Activated naive CD8-positive, alpha-beta T cell treated with anti-CD3 and anti-CD28 coated beads, Interleukin-2, amount 50 U/mL, for 16 hours (primary cell): ENCODE results near the gene MICAL3.
"Not testable (repeated sequence)": the region's sequence is repeated elsewhere in the genome, so short reads cannot be mapped to it uniquely, and the experiment has no call there.

Experiments used
- DNase-seq: peaks from one replicate; pipeline ENCODE4 v3.0.0-alpha.2; 2020; ENCODE audit warnings: low read depth, low spot score

The MICAL3 gene

DNA sequence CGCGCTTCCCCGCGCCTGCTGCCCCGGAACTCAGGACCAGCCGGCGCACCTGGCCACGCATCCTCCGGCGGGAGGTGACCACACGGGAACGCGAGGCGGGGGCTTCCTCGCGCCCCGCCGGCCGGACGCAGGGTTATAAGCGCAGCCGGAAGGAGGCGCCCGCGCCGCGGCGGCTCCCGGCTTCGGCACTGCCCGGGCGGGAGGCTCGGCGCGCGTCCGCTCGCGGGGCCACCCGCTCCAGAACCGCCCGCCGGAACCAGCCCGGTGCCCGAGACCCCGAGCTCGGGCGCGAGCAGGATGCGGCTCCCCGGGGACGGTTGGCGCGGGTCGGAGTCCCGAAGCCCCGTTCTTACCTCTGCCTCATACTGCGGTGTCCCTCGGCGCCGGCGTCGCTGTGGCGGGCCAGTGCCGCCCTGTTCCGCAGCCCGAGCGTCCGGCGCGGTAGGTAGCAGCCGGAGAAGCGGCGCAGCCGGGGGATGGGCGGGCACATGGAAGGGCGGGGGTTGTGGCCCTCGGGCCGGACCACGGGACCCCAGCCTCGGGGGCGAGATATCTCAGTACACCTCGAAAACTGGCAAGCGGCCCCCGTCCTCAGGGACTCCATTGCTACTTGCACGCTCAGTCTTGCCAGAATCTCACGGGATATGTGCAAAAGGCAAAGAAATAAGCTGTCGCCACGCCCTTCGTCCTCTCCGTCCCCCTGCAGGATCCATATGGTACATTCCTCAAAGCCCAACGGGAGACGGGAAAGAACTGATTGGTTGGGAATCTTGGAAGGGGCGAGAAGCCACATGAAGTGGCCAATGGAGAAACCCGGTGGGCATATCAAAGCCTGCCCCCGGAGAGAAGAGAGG, 23.1 kb downstream of the MICAL3 start:
- peak; percentile 44 for DNase-seq

- no peak for DNase-seq
These were observed 23.8 kb downstream of the MICAL3 start for GRCh38 chr22:18000441-18001039.

DNA sequence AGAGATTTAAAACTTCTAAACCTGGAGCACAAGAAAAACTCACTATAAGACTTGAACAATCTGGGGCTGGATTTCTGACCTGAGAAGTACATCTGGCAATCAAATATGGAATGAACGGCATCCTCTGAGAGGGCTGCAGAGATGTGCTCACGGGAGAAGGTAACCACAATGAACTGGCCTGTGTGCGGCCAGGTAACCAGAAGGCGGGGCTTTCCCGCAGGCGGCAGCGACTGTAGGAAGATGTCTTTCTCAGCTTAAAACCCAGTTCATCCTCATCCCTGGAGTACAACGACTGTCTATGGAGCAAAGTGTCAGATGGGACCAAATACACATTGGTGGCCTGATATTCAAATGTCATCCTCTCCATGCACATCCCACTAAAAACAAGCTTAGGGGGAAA, 24.5 kb downstream of the MICAL3 start:
- no peak for DNase-seq

DNA sequence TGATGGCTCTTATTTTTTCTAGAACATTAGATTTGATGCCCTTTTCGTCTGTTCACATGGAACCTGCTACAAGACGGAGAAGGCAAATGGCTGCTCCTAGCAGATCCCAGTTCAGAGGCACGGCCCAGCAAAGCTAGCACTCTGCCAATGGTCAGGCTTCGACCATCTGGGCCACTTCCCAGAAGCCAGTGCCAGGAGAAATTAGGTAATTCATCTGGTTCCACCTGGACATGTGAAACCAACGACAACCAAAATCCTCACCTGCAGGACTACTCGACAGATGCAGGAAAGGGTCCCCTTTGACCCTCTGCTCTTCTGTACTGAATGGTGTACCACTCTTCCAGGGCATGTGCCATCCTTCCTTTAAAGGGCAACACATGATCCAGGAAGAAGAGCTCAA, 25.4 kb downstream of the MICAL3 start:
- DNase-seq = no peak

- DNase-seq = no peak
These were observed 26.9 kb downstream of the MICAL3 start for GRCh38 chr22:17997456-17997855.

- not testable (repeated sequence) for DNase-seq
These were observed 29.1 kb downstream of the MICAL3 start for GRCh38 chr22:17995256-17995655.

DNA sequence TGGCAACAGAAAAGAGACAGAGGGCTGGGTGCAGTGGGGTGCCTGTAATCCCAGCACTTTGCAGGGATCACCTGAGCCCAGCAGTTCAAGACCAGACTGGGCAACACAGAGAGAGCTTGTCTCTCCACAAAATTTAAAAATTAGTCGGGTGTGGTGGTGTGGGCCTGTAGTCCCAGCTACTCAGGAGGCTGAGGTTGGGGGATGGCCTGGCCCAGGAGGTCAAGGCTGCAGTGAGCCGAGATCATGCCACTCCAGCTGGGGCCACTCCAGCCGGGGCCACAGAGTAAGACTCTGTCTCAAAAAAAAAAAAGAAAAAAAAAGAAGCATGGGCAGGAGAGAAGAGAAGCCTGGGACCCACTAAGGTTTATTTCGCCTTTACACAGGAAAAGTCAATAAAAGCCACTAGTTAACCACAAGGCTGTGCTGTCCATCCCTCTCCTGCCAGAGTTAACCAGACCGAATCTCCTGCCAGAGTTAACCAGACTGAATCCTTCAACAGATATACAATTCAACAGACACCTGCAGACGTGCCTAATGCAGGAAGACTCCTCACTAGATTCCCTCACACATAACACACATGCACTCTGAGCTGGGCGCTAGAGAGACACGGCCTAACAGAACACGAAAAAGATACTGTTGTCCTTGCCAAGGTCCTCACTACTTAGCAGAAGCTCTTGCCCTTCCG, 29.8 kb downstream of the MICAL3 start:
- DNase-seq = no peak

GRCh38 chr22:17992976-17993375, 31.4 kb downstream of the MICAL3 start:
- not testable (repeated sequence) for DNase-seq

DNA sequence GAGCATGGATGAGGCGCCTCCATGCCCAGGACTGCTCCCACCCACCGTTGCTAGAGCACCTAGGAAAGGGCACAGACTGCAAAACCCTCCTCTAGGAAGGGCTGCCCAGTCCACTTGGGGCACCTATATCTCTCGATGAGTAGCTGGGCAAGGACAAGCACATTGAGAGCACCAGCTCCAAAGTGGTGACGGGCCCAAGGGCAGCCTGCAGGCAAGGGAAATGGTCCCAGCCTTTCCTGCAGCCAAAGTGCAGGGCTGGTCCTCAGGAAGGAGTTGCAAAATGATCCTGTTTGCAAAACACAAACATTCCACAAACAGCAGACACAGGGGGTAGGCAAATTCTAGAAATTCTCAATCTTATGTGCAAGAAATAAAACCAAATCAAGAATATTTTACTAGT, 32.4 kb downstream of the MICAL3 start:
- DNase-seq = not testable (repeated sequence)

DNA sequence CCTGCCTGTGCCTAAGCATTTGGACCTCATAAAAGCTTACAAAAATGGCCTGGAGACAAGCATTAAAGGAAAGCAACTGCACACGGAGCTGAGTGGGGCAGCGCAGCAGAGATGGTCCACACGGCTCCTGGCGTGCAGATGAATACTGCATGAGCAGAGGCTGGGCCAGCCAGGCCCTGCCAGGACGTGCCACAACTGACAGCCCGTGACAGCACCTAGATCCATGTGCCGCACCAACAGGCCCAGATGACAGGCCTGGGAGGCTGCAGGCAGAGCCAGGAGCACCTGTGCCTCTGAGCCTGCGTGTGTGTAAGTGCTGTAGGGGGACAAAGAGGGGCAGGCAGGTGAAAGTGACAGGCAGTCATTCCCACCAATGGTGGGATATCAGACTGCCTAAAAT, 33.4 kb downstream of the MICAL3 start:
- no peak for DNase-seq

DNA sequence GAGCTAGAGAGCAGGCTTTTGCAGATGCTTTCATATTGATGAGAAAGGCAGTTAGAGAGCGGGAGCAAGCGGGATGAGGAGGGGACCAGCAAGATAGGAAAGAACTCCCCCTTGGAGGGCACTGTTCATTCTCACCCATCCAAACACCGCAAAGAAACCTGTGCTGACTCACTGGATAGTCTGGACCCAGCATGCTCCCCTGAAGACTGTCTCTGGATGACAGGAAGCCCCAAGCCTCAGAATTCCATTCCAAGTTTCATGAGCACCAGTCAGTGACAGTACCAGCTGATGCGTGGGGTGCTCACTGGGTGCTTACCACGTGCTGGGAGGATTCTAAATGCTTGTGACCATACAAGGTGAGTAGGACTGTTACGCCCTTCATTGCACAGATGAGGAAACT, 34.2 kb downstream of the MICAL3 start:
- DNase-seq = no peak

GRCh38 chr22:17988800-17989513, 35.4 kb downstream of the MICAL3 start:
- DNase-seq = no peak

DNA sequence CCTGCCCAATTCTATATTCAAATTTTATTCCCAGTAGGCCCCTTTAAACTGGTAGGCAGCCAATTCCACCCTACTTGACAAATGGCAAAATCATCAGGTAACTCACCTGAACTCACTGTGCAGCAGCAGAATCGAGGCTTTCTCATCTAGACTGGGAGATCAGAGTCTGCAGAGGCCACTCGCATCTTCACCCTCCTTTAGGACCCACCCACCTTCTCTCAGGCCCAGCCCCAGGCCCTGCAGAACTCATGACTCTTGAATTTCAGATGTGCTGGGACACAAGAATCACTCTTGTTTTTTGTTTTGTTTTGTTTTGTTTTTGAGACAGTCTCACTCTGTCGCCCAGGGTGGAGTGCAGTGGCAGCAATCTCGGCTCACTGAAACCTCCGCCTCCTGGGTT, 38.8 kb downstream of the MICAL3 start:
- DNase-seq = no peak

- not testable (repeated sequence) for DNase-seq
These were observed 39.3 kb downstream of the MICAL3 start for GRCh38 chr22:17985071-17985470.

DNA sequence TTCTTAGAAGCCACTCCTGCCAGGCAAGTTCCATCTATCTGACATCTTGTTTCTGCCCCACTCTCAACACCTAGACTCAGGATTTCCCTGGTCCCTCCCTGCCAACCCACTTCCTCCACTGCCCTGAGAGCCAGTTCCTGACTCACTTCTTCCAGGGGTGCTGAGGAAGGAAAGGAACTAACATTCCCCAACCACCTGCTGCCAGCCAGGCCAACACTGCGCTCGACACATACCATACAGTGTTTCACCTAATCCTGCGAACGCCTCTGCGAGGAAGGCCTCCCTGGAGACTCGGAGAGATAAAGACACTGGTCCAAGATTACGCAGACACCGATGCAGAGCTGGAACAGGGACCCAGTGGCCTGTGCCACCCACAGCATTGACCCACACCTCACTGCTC, 40.2 kb downstream of the MICAL3 start:
- no peak for DNase-seq

DNA sequence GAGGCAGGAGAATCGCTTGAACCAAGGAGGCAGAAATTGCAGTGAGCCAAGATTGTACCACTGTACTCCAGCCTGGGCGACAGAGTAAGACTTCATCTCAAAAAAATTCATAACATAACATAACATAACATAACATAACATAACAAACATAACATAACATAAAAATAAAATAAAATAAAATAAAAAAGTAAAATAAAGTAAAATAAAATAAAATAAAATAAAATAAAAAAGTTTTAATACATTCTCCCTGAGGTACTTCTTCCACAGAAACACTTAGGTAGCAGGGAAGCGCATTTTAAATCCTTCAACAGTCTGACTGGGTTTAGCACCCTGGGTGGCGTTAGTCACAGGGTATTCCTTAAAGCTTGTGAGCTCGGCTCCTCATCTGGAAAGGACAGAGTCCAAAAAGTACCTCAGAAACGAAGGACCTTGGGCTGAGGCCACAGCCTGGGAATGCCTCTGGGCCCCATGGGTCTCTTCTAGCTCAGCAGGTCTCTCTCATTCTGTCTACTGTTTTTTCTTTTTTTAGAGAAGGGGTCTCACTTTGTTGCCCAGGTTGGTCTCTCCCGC, 41.7 kb downstream of the MICAL3 start:
- no peak for DNase-seq

- DNase-seq = no peak
These were observed 42.9 kb downstream of the MICAL3 start for GRCh38 chr22:17981497-17981896.

DNA sequence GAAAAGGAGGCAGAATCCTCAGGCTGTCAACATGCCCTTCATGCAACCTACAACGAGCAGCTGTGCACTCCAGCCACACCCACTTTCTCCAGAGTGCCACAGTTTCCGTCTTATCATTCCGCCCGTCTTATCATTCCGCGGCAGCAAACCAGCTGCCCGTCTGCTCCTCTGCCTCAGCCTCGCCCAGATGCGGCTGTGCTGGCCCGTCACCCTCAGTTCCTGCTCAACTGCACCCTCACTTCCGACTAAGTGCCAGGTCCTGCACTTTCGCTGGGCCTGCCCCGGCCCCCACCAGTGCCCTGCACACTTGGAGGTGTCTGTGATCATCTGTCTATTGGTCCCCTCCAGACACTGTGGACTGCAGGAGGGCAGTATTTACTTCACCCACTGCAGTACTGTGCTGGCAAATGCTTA, 43.7 kb downstream of the MICAL3 start:
- no peak for DNase-seq

DNA sequence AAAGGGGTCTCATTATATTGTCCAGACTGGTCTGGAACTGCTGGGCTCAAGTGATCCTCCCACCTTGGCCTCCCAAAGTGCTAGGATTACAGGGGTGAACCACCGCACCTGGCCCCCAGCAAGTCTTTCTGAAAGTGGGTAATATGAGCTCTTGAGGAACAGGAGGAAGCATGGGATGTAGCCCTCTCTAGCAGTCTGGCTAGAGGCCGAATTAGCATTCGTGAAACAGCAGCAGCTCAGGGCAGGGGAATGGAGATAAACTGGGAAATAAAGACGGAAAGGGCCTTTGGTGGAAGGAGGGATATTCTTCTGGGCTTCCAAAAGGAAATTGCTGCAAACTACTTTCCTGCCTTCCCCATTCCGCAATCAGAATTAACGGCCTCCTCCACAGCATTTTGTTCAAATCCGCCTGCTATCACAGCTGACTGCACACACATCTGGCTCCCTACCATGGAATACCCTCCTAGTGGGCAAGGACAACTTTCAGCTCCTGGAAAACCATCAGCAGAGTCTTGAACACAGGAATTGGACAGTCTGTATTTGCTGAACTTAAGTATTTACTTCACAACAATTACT, 44.3 kb downstream of the MICAL3 start:
- DNase-seq = no peak

GRCh38 chr22:17978027-17978426, 46.3 kb downstream of the MICAL3 start:
- DNase-seq = no peak

GRCh38 chr22:17977371-17977770, 47.0 kb downstream of the MICAL3 start:
- DNase-seq = no peak
